Sigmoid colon (tissue), 7 donors: ENCODE data around the gene TTC27. TPM values are rescaled to one million over a fixed set of nuclear protein-coding genes. Genes with fewer than 3 reads are reported as not detected.

Source experiments
- DNase-seq: peaks from one replicate; pipeline ENCODE4 v3.0.0-alpha.2; 2019
- H3K27ac ChIP-seq, 4 donors: fragments of 200-600 bp; sonication (generic); one replicate each; pipeline ENCODE4 v1.5.1; 2016 to 2019; ENCODE audit warnings: mild to moderate bottlenecking in 1 of 4
- H3K27me3 ChIP-seq, 3 donors: fragments of 200-600 bp; sonication (generic); one replicate each; pipeline ENCODE4 v1.5.1; 2019; ENCODE audit warnings: mild to moderate bottlenecking in 1 of 3
- H3K36me3 ChIP-seq, 4 donors: fragments of 200-600 bp; sonication (generic); one replicate each; pipeline ENCODE4 v1.5.1; 2016 to 2019
- H3K4me1 ChIP-seq, 4 donors: fragments of 200-600 bp; sonication (generic); one replicate each; pipeline ENCODE4 v1.5.1; 2017 to 2019
- H3K4me3 ChIP-seq, 4 donors: fragments of 200-600 bp; sonication (generic); one replicate each; pipeline ENCODE4 v1.5.1; 2017 to 2019; ENCODE audit warnings: mild to moderate bottlenecking in 2 of 4, moderate library complexity in 1 of 4
- H3K9me3 ChIP-seq, 4 donors: fragments of 200-600 bp in 3 of 4; sonication (generic) in 3 of 4; one replicate each; pipeline versions ENCODE4 v1.5.1 to v1.6.1; 2013 to 2019
- EP300 ChIP-seq, 4 donors: sonication (generic); formaldehyde crosslinking; IDR thresholded peaks; one replicate each; pipeline ENCODE4 v1.6.1; 2017; ENCODE audit warnings: antibody characterized with exemption in 4 of 4
- POLR2A ChIP-seq, 2 donors: fragments of 450-650 bp; IDR thresholded peaks; one replicate each; pipeline ENCODE4 v1.6.1; 2016; ENCODE audit warnings: antibody characterized with exemption in 2 of 2, mild to moderate bottlenecking in 2 of 2, moderate library complexity in 2 of 2
- POLR2AphosphoS5 ChIP-seq, 4 donors: sonication (generic); formaldehyde crosslinking; IDR thresholded peaks; one replicate each; pipeline ENCODE4 v1.6.1; 2017; ENCODE audit warnings: antibody characterized with exemption in 4 of 4
- WGBS, 2 donors: extraction: QIAGEN DNeasy Blood & Tissue Kit; methylation state at CpG; one replicate each; pipeline ENCODE4 v1.1.7; 2013; 5-methylcytosine and 5-hydroxymethylcytosine counted together
- intact Hi-C: fragments of 100-400 bp; cut with DNase I; formaldehyde crosslinking; loops from one replicate; pipeline ENCODE4 v1.15.1; 2023
- polyA plus RNA-seq, 3 donors: library from polyadenylated mRNA; stranded (reverse); fragments of 200-250 nt; gene quantifications; one replicate each; pipeline ENCODE4 v1.2.3, GENCODE V29; 2013
- total RNA-seq, 4 donors: library from RNA; depleted of rRNA; stranded (reverse); fragments of >200 nt; gene quantifications; one replicate each; pipeline ENCODE4 v1.1.0, GENCODE V29; 2016
- TF ChIP-seq, protein P1 (sequence below), 4 experiments: fragments of 450-650 bp in 3 of 4; fragments of 200-600 bp in 1 of 4; IDR thresholded peaks; one replicate each; pipeline ENCODE4 v1.5.1; 2016 to 2019; ENCODE audit warnings: antibody characterized with exemption in 4 of 4, mild to moderate bottlenecking in 3 of 4, moderate library complexity in 2 of 4
- donor health status: healthy with polysubstance abuse.
- donor health status: Bipolar disorder and iron deficiency.
- donor health status: healthy.

Gene TTC27
- total and polyA plus RNA-seq, 7 donors, result 3.0 to 22.5 (median 14.1) TPM

DNA sequence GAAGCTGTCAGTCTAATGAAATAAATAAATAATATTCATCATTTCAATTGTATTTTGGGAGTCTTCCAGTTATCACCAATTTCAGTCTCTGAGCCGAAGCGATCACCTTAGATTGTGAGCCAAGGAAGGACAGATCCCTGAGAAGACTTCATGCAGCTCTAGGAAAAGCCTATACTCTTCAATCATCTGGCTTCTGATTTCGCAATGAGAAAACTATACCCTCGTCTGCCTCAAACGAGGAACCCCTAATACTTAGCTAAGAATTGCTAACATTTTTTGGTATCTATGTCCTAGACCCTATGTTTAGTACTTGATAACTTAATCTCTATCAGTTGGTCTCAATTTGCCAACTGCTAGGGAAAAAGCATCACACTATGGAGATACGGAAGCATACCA is 4.5 kb upstream of the TTC27 start:
- H3K9me3 ChIP-seq, result no peaks in the 10 kb centered on the region
- intact Hi-C loops, result loop anchor here (10.0 kb wide), 1 partner anchor 321 kb away; the partner anchor contains the start of gene LTBP1
- H3K4me1 ChIP-seq, result peaks cover 0 to 11% (median 6%) of the 10 kb centered on the region in 4 donors
- no peaks in the 10 kb centered on the region for H3K27me3 ChIP-seq
- no peak overlapping the region for H3K4me3 ChIP-seq
- 92 to 93% methylated on average over 6 of the region's 6 CpGs for WGBS, 2 donors
- TF ChIP-seq POLR2A (IDR thresholded peaks at IDR 0.05) (no peak), POLR2AphosphoS5 (IDR thresholded peaks at IDR 0.05) (no peak), EP300 (IDR thresholded peaks at IDR 0.05) (no peak)
- TF ChIP-seq, protein P1, sequence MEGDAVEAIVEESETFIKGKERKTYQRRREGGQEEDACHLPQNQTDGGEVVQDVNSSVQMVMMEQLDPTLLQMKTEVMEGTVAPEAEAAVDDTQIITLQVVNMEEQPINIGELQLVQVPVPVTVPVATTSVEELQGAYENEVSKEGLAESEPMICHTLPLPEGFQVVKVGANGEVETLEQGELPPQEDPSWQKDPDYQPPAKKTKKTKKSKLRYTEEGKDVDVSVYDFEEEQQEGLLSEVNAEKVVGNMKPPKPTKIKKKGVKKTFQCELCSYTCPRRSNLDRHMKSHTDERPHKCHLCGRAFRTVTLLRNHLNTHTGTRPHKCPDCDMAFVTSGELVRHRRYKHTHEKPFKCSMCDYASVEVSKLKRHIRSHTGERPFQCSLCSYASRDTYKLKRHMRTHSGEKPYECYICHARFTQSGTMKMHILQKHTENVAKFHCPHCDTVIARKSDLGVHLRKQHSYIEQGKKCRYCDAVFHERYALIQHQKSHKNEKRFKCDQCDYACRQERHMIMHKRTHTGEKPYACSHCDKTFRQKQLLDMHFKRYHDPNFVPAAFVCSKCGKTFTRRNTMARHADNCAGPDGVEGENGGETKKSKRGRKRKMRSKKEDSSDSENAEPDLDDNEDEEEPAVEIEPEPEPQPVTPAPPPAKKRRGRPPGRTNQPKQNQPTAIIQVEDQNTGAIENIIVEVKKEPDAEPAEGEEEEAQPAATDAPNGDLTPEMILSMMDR (IDR thresholded peaks at IDR 0.05), result no peak
- peak overlapping the region in 1 of 4 donors; percentile 34 for H3K27ac ChIP-seq
- DNase-seq, result no peak
- H3K36me3 ChIP-seq, result peaks cover 0 to 25% (median 8%) of the 10 kb centered on the region in 4 donors

DNA sequence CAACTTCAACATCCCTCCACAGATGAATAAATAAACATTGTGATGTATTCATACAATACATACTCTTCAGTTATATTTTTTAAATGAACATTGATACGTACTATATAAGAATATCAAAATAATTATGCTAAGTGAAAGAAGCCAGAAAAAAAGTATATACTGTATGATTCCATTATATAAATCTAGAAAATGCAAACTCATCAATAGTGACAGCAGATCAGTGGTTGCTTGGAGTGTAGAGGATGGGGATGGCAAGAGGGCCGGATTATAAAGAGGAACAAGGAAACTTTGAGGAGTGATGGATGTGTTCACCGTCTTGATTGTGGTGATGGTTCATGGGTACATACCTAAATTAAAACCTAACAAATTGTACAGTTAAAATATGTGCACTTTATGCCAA is 3.0 kb upstream of the TTC27 start:
- WGBS, 2 donors, result 83 to 88% methylated on average over 3 of the region's 3 CpGs
- Histone ChIP-seq H3K27ac (no peak overlapping the region), H3K4me3 (no peak overlapping the region), H3K9me3 (no peaks in the 10 kb centered on the region), H3K4me1 (peaks cover 0 to 26% (median 21%) of the 10 kb centered on the region in 4 donors), H3K27me3 (no peaks in the 10 kb centered on the region), H3K36me3 (peaks cover 0 to 10% (median 3%) of the 10 kb centered on the region in 4 donors)
- intact Hi-C loops, result loop anchor here (5.0 to 10.0 kb wide), 2 partner anchors 68 to 320 kb away; partner anchors contain the start of gene LTBP1
- no peak for DNase-seq
- TF ChIP-seq, protein P1 (IDR thresholded peaks at IDR 0.05), result no peak
- TF ChIP-seq POLR2AphosphoS5 (IDR thresholded peaks at IDR 0.05), result no peak
- TF ChIP-seq EP300 (IDR thresholded peaks at IDR 0.05), result no peak
- no peak for TF ChIP-seq POLR2A (IDR thresholded peaks at IDR 0.05)

DNA sequence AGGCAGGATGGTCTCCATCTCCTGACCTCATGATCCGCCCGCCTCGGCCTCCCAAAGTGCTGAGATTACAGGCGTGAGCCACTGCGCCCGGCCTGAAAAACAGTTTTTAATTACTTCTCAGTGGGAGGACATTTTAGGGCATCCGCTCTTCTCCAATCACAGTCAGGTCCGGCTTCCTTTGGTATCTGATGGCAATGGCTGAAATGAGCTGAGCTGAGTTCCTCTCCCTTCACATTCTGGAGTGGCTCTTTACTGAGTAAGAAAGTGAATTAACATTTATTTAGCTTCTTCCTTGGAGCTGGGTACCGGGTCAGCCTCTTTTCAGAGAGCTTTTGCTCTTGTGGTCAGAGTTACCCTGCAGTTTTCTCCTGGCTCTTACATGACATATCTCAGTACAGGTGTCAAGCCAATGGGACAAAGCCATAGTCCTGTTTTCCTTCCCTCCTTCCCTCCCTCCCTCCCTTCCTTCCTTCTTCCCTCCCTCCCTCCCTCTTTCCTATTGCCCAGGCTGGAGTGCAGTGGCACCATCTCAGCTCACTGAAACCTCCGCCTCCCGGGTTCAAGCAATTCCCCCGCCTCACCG is 1.1 kb upstream of the TTC27 start:
- no peaks in the 10 kb centered on the region for H3K9me3 ChIP-seq
- H3K4me3 ChIP-seq, result peak overlapping the region in 3 of 4 donors; percentile 63 to 85 (median 73)
- 69 to 75% methylated on average over 13 of the region's 13 CpGs for WGBS, 2 donors
- intact Hi-C loops, result loop anchor here (5.0 to 10.0 kb wide), 2 partner anchors 69 to 318 kb away; partner anchors contain the start of gene LTBP1
- peaks cover 0 to 23% (median 3%) of the 10 kb centered on the region in 4 donors for H3K36me3 ChIP-seq
- TF ChIP-seq POLR2A (IDR thresholded peaks at IDR 0.05), result no peak
- H3K27ac ChIP-seq, result peak overlapping the region; percentile 71 to 85 (median 80)
- peaks cover 0 to 29% (median 24%) of the 10 kb centered on the region in 4 donors for H3K4me1 ChIP-seq
- DNase-seq, result no peak
- H3K27me3 ChIP-seq, result no peaks in the 10 kb centered on the region

DNA sequence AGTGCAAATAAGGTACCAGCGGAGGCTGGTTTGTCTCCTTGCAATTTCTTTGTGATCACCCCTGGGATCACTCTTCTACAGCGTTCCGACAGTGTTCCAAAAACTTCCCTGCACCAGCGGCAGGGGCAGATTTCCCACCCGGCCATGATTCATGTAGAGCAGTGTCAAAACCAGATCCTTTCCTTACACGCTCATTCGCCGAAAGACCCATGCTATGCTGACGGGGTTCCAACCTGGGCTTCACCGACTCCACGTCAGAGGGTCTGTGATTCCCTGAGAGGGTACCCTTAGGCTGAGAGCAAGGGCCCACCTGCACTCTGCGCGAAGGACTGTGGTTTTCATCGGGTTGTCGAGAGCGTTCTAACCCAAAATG is 423 bp upstream of the TTC27 start:
- TF ChIP-seq POLR2A (IDR thresholded peaks at IDR 0.05), result no peak
- TF ChIP-seq, protein P1 (IDR thresholded peaks at IDR 0.05), result peak; percentile 15 to 42 (median 28)
- Histone ChIP-seq H3K36me3 (peaks cover 0 to 24% (median 0%) of the 10 kb centered on the region in 4 donors), H3K4me3 (peak overlapping the region; percentile 53 to 85 (median 68)), H3K27ac (peak overlapping the region; percentile 71 to 85 (median 80)), H3K4me1 (peaks cover 0 to 29% (median 23%) of the 10 kb centered on the region in 4 donors), H3K9me3 (no peaks in the 10 kb centered on the region), H3K27me3 (no peaks in the 10 kb centered on the region)
- peak; percentile 76 for DNase-seq
- intact Hi-C loops, result loop anchor here (5.0 to 10.0 kb wide), 2 partner anchors 70 to 317 kb away; partner anchors contain the start of gene LTBP1
- 1% methylated on average over 16 of the region's 16 CpGs for WGBS, 2 donors

DNA sequence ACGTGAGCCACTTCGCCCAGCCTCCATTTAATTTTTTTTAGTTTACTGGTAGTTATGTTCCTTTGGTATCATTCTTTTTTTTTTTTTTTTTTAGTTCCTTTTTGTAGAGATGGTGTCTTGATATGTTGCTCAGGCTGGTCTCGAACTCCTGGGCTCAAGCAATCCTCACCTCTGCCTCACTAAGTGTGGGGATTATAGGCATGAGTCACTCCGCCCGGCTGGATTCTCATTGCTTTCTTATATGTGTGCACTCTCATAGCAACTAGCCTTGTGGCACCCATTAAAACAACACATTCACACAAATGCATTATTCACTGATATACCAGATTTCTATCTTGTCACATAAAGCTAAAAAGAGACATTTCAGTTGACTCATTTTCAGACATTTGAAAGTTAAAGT is 4.2 kb downstream of the TTC27 start:
- no peak for DNase-seq

More for the DNA sequence above, 4.2 kb downstream of the TTC27 start:
- Histone ChIP-seq H3K27ac (no peak overlapping the region), H3K4me1 (peaks cover 0 to 26% (median 20%) of the 10 kb centered on the region in 4 donors), H3K36me3 (peaks cover 0 to 69% (median 18%) of the 10 kb centered on the region in 4 donors), H3K4me3 (no peak overlapping the region), H3K27me3 (no peaks in the 10 kb centered on the region), H3K9me3 (no peaks in the 10 kb centered on the region)
- TF ChIP-seq POLR2A (IDR thresholded peaks at IDR 0.05), result no peak
- no peak for TF ChIP-seq POLR2AphosphoS5 (IDR thresholded peaks at IDR 0.05)
- TF ChIP-seq EP300 (IDR thresholded peaks at IDR 0.05), result no peak
- TF ChIP-seq, protein P1 (IDR thresholded peaks at IDR 0.05), result no peak
- intact Hi-C loops, result no loop called here
- WGBS, 2 donors, result 84 to 94% methylated on average over 5 of the region's 5 CpGs
